Measurements from ENCODE around the gene DLGAP1.

The DLGAP1 gene

GRCh38 chr18:4284528-4284927 lies 170.6 kb downstream of the DLGAP1 start:
- no peak for DNase-seq

- no peak for DNase-seq
Measured at GRCh38 chr18:4283746-4284291, 171.3 kb downstream of the DLGAP1 start.

- no peak for DNase-seq
Measured at GRCh38 chr18:4282954-4283353, 172.2 kb downstream of the DLGAP1 start.

GRCh38 chr18:4276953-4277585 lies 178.0 kb downstream of the DLGAP1 start:
- no peak for DNase-seq

GRCh38 chr18:4271952-4272351 lies 183.2 kb downstream of the DLGAP1 start:
- no peak for DNase-seq

GRCh38 chr18:4270988-4271387 lies 184.1 kb downstream of the DLGAP1 start:
- no peak for DNase-seq

- no peak for DNase-seq
Measured at GRCh38 chr18:4270016-4270415, 185.1 kb downstream of the DLGAP1 start.

GRCh38 chr18:4267641-4268040 lies 187.5 kb downstream of the DLGAP1 start:
- DNase-seq = no peak

GRCh38 chr18:4264347-4264791 lies 190.7 kb downstream of the DLGAP1 start:
- no peak for DNase-seq

GRCh38 chr18:4260107-4260506 lies 195.0 kb downstream of the DLGAP1 start:
- DNase-seq = no peak

- DNase-seq = no peak
Measured at GRCh38 chr18:4256766-4257417, 198.2 kb downstream of the DLGAP1 start.

GRCh38 chr18:4254840-4255239 lies 200.3 kb downstream of the DLGAP1 start:
- no peak for DNase-seq

GRCh38 chr18:4252829-4253228 lies 202.3 kb downstream of the DLGAP1 start:
- no peak for DNase-seq

- DNase-seq = no peak
Measured at GRCh38 chr18:4251873-4252272, 203.2 kb downstream of the DLGAP1 start.

- DNase-seq = no peak
Measured at GRCh38 chr18:4251206-4251605, 203.9 kb downstream of the DLGAP1 start.

- DNase-seq = no peak
Measured at GRCh38 chr18:4250141-4250540, 205.0 kb downstream of the DLGAP1 start.

GRCh38 chr18:4248686-4249085 lies 206.4 kb downstream of the DLGAP1 start:
- DNase-seq = no peak

GRCh38 chr18:4246374-4246773 lies 208.7 kb downstream of the DLGAP1 start:
- DNase-seq = no peak

GRCh38 chr18:4245456-4245855 lies 209.7 kb downstream of the DLGAP1 start:
- DNase-seq = no peak

GRCh38 chr18:4242431-4243161 lies 212.5 kb downstream of the DLGAP1 start:
- DNase-seq = no peak

GRCh38 chr18:4241090-4241617 lies 214.0 kb downstream of the DLGAP1 start:
- DNase-seq = no peak

GRCh38 chr18:4238966-4239365 lies 216.1 kb downstream of the DLGAP1 start:
- DNase-seq = no peak

- no peak for DNase-seq
Measured at GRCh38 chr18:4237664-4238041, 217.5 kb downstream of the DLGAP1 start.

Data from NCI-H1417 treated with DMSO at 0.1 percent for 48 hours (cell line).